Tongue (tissue), 3 donors: ENCODE data around the gene PHLDB1. TPM values are rescaled to one million over a fixed set of nuclear protein-coding genes. Genes with fewer than 3 reads are reported as not detected.

Source experiments
- DNase-seq: peaks from one replicate; pipeline ENCODE4 v3.0.0-alpha.2; 2015
- small RNA-seq: library from RNA; depleted of rRNA; stranded (forward); fragments of <200 nt; gene quantifications from one replicate; pipeline ENCODE3, GENCODE V24; 2014; ENCODE audit warnings: low replicate concordance
- total RNA-seq: library from RNA; depleted of rRNA; stranded (reverse); fragments of >200 nt; gene quantifications from one replicate; pipeline ENCODE4 v1.2.3, GENCODE V29; 2014

The PHLDB1 gene
- total RNA-seq, 1 donor from 2014 or later = 103 TPM

DNA sequence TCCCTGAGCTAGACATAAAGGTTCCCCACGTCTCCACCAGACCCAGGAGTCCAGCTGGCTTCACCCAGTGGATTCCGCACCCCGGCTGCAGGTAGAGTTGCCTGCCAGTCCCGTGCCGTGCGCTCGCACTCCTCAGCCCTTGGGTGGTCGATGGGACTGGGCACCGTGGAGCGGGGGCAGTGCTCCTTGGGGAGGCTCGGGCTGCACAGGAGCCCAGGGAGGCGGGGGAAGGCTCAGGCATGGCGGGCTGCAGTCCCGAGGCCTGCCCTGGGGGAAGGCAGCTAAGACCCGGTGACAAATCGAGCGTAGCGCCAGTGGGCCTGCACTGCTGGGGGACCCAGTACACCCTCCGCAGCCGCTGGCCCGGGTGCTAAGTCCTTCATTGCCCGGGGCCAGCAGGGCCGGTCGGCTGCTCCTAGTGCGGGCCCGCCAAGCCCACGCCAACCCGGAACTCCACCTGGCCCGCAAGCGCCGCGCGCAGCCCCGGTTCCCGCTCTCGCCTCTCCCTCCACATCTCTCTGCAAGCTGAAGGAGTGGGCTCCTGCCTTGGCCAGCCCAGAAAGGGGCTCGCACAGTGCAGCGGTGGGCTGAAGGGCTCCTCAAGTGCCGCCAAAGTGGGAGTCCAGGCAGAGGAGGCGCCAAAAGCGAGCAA is 81.6 kb downstream of the PHLDB1 start:
- DNase-seq = no peak

DNA sequence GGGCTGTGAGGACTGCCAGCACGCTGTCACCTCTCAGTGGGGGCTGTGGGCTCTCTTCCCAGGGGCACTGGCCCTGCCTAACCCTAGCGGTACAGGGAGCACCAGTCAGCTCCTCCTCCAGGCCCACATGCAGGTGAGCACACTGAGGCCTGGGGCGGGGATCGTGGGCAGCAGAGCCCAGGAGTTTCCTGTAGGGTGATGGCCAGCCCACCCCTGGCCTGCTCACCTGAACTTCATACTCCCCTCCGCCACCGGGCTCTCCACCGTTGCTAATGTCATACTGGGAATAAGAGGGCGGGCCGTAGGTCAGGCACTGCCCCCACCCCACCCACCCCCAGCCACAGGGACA is 82.1 kb downstream of the PHLDB1 start:
- DNase-seq = no peak

DNA sequence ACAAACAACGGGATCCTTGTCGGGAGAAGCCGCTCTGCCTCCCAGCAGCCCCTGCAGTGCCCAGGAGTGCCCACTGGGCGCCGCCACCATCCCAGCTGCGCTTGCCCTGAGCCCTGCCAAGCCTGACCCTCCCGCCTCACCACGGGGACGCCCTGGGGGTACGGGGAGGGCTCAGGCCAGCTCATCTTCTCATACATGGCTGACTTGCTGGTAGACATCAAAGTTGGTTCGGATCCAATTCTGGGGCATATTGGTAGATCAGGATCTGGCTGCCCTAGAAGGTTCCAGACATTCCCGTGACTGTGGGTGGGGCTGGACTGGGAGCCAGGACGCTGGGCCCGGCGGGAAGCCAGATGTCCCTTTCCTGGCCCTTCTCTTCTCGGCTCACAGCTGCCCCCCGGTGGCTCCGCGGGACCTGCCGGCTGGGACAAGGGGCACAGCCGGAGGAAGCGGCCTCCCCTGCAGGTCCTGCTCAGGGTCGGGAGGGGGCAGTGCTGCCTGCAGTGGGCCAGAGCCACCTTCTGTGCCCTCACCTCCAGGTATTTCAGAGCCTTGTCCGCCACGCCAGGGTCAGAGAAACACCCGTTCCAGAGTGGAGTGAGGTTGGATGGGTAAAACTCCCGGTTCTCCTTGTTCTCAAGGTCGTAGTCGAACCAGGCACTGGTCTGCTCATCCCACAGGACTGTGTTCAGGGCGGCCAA is 82.6 kb downstream of the PHLDB1 start:
- DNase-seq = peak; percentile 96

DNA sequence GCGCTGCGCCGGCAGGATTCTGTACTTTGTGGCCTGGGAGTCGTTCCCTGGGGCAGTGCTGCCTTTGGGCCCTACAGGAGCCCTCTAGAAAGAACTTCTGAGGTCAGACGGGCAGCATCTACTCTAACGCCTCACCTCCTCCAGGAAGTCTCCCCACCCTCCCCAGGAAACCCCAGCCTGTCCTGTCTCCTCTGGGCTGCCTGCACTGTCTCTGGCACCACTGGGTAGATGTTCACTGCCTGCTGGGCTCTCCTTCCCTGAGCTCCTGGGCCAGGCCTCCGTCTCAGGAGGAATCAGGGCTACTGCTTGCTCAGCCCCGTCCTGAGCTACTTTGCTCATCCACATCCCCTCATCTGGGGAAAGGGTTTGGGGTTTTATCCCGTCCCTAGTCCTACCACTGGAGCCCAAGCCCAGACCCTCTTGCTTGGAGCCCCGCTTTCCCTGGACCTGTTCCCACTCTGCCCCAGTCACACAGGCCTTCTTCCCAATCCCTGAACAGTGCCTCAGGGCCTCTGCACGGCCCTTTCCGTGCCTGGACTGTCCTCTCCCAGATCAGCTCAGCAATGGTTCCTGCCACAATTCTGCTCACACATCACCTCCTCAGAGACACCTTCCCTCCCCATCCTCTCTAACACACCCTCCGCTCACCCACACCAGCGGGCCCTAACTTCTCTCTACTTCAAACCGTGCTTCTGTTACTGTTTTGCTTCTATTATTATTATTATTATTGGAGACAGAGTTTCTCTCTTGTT is 83.3 kb downstream of the PHLDB1 start:
- DNase-seq = no peak

DNA sequence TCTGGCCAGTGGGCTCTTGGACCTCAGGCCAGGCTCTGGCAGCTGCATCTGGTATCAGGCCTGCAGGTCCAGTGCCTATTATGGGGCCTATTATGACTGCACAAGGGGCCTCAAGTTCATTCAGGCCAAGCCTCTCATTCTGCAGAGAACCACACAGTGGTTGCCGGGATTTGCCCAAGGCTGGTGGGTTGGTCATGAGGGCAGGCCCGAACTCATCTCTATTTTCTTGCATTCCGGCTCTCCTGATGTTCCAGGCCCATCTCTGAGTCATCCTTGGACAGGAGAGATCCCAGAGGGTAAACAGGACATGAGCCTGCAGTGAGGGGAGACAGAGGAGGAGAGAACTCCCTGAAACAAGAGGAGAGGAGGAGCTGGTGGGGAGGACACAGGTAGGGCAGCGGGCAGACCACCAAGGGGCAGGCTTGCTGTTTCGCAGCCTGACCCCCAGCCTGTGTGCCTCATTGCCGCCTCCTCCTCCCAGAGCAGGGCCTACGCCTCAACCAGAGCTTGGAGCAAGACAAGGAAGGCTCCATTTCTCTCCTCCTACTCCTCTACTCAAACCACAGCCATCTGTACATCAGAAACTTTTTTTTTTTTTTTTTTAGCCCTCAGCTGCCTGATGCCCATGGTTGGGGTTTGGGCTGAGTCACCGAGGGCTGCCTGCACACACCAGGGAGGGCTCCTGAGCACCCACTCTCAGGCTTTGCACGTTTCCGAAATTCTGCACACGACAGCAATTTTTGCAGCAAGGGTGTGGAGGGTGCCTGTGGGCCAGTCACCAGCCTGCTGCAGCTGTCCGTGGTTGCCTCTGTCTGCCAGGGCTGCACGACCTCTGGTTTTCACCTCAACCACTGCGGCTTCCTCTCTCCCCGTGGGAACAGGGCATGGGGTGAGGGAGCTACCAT is 84.8 kb downstream of the PHLDB1 start:
- no peak for DNase-seq

DNA sequence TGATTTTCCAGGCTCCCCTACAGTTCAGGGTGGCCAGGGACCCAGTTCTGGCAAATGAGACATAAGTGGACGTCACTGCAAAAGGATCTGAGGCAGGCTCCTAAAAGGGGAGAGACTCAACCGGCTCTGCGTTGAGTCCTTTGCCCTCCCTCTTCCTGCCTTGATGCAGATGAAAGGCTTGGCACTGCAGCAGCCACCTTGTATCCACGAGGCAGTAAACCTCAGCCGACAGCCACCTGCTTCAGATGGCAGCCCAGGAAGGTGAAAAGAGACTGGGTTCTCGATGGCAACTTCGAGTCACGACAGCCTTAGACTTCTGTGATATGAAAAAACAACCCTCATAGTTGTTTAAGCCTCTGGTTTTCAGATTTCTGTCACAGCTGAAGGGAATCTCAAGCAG is 86.8 kb downstream of the PHLDB1 start:
- DNase-seq = no peak

DNA sequence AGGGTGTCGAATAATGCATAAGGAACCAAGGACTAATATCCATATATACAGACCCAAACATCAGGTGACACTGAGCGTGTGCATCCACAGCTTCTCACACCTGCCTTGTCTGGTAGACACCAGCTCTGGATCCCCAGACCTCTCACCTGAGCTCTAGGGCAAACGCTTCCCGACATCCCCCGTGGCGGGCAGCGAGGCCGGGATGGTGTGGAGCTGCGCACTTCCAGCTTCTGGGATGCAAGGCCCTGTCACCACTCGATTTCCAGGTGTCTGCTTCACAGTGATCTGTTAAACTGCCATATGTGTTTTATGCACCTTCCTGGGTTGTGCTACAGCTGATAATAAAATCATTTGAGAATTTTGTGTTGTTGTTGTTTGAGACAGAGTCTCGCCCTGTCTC is 87.4 kb downstream of the PHLDB1 start:
- DNase-seq = no peak

DNA sequence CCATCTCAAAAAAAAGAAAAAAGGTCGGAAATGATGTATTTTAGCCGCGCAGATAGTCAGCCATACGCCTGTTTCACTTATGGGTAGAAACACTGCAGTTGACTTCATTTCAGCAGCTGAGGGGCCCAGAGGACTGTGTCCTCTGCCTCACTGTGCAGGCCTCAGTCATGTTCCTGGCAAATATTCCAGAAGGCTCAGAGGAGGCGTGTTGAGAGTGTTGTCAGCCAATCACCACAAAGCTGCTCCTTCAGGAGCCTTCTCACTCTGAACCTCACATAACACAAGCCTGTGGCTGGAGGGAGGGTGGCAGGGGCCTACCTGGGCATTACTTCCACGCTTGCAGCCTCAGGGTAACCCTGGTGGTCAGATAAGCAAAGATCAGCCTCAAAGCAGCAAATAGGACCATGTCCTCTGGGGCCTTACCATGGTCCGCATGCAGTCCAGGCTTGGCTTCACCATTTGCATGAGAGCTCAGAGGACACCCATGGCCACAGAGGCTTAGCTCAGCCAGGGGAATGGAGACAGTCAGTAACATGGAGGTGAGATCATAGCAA is 89.3 kb downstream of the PHLDB1 start:
- DNase-seq = no peak

DNA sequence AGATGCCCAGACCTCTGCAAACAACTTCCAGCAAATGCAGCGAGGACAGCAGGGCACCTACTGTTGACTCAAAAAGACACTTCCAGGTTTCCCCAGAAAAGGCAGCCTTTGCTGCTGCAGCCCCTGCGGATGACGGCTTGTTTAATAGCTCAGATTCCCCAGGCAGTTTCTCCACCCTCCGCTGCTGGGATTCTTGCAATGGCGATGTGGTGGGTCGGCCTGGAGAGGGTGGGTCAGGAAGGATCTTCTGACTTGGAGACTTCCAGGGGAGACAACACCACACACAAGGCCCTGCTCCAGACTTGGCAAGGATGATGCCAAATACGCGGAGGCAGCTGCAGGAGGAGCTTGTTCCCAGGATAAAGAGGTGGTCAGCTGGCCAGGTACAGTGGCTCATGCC is 89.9 kb downstream of the PHLDB1 start:
- no peak for DNase-seq

DNA sequence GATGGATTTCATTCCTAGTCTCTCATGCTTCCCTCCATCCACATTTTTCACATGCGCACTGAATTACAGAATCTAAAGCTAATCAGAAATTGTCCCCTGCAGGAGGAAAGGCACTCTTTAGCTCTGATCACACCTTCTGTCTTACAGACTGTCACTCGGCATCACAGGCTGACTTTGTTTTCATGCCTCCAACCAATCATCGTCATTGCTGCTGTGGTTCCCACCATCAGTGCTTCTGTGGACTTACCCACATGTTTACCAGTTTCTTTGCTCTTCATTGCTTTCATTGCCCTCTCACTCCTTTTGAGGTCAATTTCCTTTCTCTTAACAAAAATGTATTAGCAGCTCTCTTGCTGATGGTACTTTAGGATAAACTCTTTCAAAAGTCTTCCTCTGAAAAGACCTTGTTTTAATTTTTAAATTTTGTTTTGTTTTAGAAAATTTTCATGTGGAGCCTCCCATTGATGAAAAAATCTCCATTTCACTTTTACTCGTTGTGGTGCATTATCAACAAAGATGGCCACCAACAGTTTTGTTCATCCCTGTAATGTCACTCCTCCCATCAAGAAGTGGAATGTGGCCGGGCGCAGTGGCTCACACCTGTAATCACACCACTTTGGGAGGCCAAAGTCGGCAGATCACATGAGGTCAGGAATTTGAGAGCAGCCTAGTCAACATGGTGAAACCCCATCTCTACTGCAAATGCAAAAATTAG is 92.2 kb downstream of the PHLDB1 start:
- DNase-seq = no peak

DNA sequence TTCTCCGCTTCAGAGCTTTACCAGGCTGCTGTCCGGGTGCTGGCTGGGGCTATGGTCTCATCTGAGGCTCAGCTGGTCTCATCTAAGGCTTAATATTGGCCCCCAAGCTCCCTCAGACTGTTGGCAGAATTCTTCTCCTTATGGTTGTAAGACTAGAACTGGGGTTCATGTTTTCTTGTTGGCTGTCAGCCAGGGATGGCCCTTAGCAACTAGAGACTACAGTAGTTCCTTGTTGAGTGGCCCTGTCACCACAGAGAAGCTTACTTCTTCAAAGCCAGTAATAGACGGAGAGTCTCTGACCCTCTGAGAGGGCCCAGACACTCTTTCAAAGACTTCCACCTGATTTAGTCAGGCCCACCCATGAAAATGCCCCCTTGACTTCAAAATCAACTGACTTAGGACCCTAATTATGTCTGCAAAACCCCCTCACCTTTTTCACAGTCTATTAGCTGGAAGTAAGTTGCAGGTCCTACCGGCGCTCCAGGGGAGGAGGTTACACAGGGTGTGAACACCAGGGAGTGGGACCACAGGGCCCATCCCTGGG is 96.2 kb downstream of the PHLDB1 start:
- DNase-seq = peak; percentile 35

DNA sequence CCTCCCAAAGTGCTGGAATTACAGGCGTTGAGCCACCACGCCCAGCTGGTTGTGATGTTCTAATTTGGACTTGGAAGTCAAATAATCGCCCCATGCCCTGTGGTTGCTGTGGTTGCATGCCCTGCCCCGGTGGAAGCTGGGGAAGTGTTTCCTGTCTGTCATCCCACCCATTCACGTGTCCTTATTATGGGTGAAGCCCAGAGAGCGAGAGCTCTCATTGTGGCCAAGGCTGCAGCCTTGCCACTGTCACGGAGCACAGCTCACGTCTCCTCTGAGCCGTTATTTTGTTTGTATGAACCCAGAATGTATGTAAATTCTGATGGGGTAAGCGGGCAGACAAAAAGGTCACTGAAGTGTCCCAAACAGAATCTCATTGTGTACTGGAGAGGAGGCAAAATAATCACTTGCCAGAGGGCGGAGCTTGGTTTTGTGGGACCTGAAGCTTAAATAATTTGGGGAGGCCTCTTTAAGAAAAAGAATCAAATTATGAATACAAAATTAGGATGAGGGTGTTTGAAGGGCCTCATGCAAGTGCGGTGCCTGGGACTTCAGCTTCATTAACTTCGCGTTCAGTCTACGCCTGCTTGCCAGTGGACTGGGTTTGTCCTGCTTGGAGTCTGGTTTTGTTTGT is 97.8 kb downstream of the PHLDB1 start:
- DNase-seq = no peak

DNA sequence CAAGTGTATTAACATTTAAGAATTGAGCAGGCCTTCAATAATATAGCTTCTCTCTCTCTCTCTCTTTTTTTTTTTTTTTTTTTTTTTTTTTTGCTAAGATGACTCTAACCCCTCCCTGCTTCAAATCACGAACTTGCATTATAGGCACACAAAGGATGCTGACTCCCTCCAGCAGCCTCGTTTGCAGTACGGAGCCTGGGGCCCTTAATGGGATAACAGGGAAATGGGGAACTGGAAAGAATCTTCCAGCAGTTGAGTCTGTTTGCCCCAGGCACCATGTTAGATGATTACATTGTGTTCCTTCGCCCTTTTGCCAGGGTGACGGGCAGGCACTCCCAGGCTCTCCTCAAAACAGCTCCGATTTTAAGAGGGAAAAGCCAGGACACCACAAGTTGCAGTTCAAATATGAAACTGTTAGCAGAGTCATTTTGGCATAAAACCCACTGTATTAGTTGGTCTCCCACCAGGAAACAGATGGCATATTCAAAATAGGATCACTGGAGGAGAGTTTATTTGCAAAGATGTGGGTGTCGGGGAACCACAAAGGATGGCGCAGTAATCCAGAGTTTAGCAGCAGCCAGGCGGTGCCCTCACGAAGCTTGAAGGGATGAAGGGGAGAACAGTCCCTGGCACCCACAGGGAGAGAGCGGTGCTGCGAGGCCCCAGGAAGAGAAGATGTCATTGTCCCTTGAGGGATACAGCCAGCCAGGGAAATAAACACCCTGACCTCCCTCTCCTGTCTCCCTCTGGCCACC is 98.6 kb downstream of the PHLDB1 start:
- DNase-seq = peak; percentile 35

DNA sequence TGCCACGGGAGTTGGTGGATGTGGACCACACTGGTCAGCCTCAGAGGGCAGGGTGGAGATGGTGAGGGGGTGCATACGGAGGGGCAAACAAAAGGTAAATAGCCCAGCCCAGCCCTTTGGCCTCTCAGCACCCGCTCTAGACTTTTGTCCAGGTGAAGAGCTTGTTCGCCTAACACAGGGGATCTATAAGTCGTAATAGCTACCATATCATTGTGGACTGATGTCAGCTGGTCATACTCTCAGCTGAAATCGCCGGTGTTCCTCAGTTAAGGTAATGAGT is 99.1 kb downstream of the PHLDB1 start:
- no peak for DNase-seq

Small RNA genes within 50 kb of the gene (small RNA-seq; reads per million reads assigned to genes)
- not detected for gene RNU6-1157P
- not detected for gene RNU6-376P

Other genes with a start within 250 kb of the PHLDB1 start
- gene UBE4A, start 248.0 kb upstream of the PHLDB1 start, total RNA-seq = 34.8 TPM
- gene ATP5MG, start 206.0 kb upstream of the PHLDB1 start, total RNA-seq = 77.5 TPM
- gene KMT2A, start 171.1 kb upstream of the PHLDB1 start, total RNA-seq = 64.5 TPM
- gene TTC36, start 80.1 kb upstream of the PHLDB1 start, total RNA-seq = 2.4 TPM
- gene TMEM25, start 76.4 kb upstream of the PHLDB1 start, total RNA-seq = 24.9 TPM
- 23.2 TPM for gene IFT46, start 41.7 kb upstream of the PHLDB1 start, total RNA-seq
- 128 TPM for gene ARCN1, start 35.2 kb upstream of the PHLDB1 start, total RNA-seq
- gene TREH, start 72.0 kb downstream of the PHLDB1 start, total RNA-seq = not detected
- gene DDX6, start 183.5 kb downstream of the PHLDB1 start, total RNA-seq = 166 TPM